Gastroesophageal sphincter (tissue), 3 donors: Measurements from ENCODE around the gene BACH2.

ENCODE experiments used
- CTCF ChIP-seq, 4 experiments: fragments of 200-600 bp in 2 of 4; fragments of 450-650 bp in 2 of 4; sonication (generic) in 1 of 4; IDR thresholded peaks; one replicate each; pipeline ENCODE4 v1.5.1; 2017 to 2019; ENCODE audit warnings: antibody characterized with exemption in 4 of 4, mild to moderate bottlenecking in 2 of 4, moderate library complexity in 2 of 4
- EP300 ChIP-seq: sonication (generic); formaldehyde crosslinking; IDR thresholded peaks from one replicate; pipeline ENCODE4 v1.6.1; 2017; ENCODE audit warnings: antibody characterized with exemption, mild to moderate bottlenecking
- POLR2A ChIP-seq, 2 donors: fragments of 450-650 bp; IDR thresholded peaks; one replicate each; pipeline ENCODE4 v1.6.1; 2017; ENCODE audit warnings: antibody characterized with exemption in 2 of 2, mild to moderate bottlenecking in 2 of 2, moderate library complexity in 1 of 2
- POLR2AphosphoS5 ChIP-seq: sonication (generic); formaldehyde crosslinking; IDR thresholded peaks from one replicate; pipeline ENCODE4 v1.6.1; 2017; ENCODE audit warnings: antibody characterized with exemption

GRCh38 chr6:90036963-90037362 lies 259.7 kb downstream of the BACH2 start:
- TF ChIP-seq CTCF (IDR thresholded peaks at IDR 0.05): no peak
- TF ChIP-seq POLR2AphosphoS5: no peak
- TF ChIP-seq POLR2A (IDR thresholded peaks at IDR 0.05): no peak
- TF ChIP-seq EP300: no peak
